Measurements from ENCODE around the gene GAP43.

The GAP43 gene

GRCh38 chr3:115704661-115705338 lies 81.5 kb downstream of the GAP43 start:
- Histone ChIP-seq H3K79me2 (ENCODE audit: control insufficient read depth, insufficient read depth, low read length) (no peaks in the 10 kb centered on the region), H3K4me2 (ENCODE audit: low read length) (no peak overlapping the region), H3K4ac (ENCODE audit: low read depth, low read length) (no peak overlapping the region), H3K36me3 (ENCODE audit: control insufficient read depth, insufficient read depth, low read length) (no peaks in the 10 kb centered on the region), H2AK5ac (ENCODE audit: low read length) (no peak overlapping the region), H3K56ac (ENCODE audit: low read length) (no peak overlapping the region), H2BK5ac (ENCODE audit: low read length) (no peak overlapping the region), H3K23ac (ENCODE audit: low read length) (no peak overlapping the region), H3K4me3 (ENCODE audit: low read length) (no peak overlapping the region), H3K18ac (ENCODE audit: low read length) (no peak overlapping the region), H4K8ac (ENCODE audit: low read depth, low read length) (no peak overlapping the region), H2BK15ac (replicated peaks; ENCODE audit: low read depth) (no peak overlapping the region), H3K27ac (ENCODE audit: low read depth, low read length) (no peak overlapping the region), H3K9ac (ENCODE audit: low read length) (no peak overlapping the region), H3K27me3 (ENCODE audit: insufficient read depth, low read length, poor library complexity) (no peaks in the 10 kb centered on the region), H3K4me1 (ENCODE audit: control insufficient read depth, low read depth, low read length) (no peaks in the 10 kb centered on the region), H3K79me1 (ENCODE audit: low read length) (no peaks in the 10 kb centered on the region), H2BK120ac (ENCODE audit: low read depth, low read length) (no peak overlapping the region), H4K5ac (ENCODE audit: low read length) (no peak overlapping the region)
- DNase-seq, result no peak
- no CpG with 5 or more reads among the region's 4 CpGs for WGBS (ENCODE audit: extremely low coverage, insufficient coverage, low lambda C conversion rate)

DNA sequence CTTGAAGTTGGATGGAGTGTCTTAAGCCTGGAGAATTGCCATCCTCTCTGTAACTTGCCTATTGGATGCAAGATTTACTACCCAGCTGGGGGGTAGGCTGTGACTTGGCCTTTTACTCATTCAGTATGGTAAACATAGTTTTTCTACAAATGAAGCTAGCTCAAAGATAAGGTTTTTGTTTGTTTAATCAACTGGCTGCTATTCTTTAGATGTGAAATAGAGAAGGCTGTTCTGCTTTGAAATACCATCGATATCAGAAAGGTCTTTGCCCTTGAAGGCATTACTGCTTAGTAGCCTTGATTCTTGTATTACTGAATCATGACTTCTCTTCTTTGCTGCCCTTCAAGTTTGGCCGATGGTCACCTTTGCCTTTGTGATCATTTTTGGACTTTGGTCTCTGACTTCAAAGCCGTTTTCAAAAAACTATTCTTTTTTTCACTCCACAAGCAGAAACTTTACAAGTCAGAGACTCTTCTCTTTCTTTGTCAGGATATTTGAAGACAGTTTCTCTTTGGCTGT lies 83.1 kb downstream of the GAP43 start:
- Histone ChIP-seq H3K4ac (ENCODE audit: low read depth, low read length) (no peak overlapping the region), H3K18ac (ENCODE audit: low read length) (no peak overlapping the region), H2BK120ac (ENCODE audit: low read depth, low read length) (no peak overlapping the region), H3K4me3 (ENCODE audit: low read length) (no peak overlapping the region), H3K9ac (ENCODE audit: low read length) (no peak overlapping the region), H4K8ac (ENCODE audit: low read depth, low read length) (no peak overlapping the region), H3K27me3 (ENCODE audit: insufficient read depth, low read length, poor library complexity) (no peaks in the 10 kb centered on the region), H3K4me2 (ENCODE audit: low read length) (no peak overlapping the region), H2BK15ac (replicated peaks; ENCODE audit: low read depth) (no peak overlapping the region), H3K56ac (ENCODE audit: low read length) (no peak overlapping the region), H3K4me1 (ENCODE audit: control insufficient read depth, low read depth, low read length) (no peaks in the 10 kb centered on the region), H3K79me2 (ENCODE audit: control insufficient read depth, insufficient read depth, low read length) (no peaks in the 10 kb centered on the region), H3K23ac (ENCODE audit: low read length) (no peak overlapping the region), H2AK5ac (ENCODE audit: low read length) (no peak overlapping the region), H3K36me3 (ENCODE audit: control insufficient read depth, insufficient read depth, low read length) (no peaks in the 10 kb centered on the region), H2BK5ac (ENCODE audit: low read length) (no peak overlapping the region), H4K5ac (ENCODE audit: low read length) (no peak overlapping the region), H3K27ac (ENCODE audit: low read depth, low read length) (no peak overlapping the region), H3K79me1 (ENCODE audit: low read length) (no peaks in the 10 kb centered on the region)
- WGBS (ENCODE audit: extremely low coverage, insufficient coverage, low lambda C conversion rate), result no CpG with 5 or more reads among the region's 3 CpGs
- no peak for DNase-seq

GRCh38 chr3:115708540-115708939 lies 85.2 kb downstream of the GAP43 start:
- H3K79me2 ChIP-seq (ENCODE audit: control insufficient read depth, insufficient read depth, low read length), result no peaks in the 10 kb centered on the region
- no peak overlapping the region for H4K8ac ChIP-seq (ENCODE audit: low read depth, low read length)
- H3K4ac ChIP-seq (ENCODE audit: low read depth, low read length), result no peak overlapping the region
- H3K79me1 ChIP-seq (ENCODE audit: low read length), result no peaks in the 10 kb centered on the region
- no peak overlapping the region for H3K27ac ChIP-seq (ENCODE audit: low read depth, low read length)
- H3K23ac ChIP-seq (ENCODE audit: low read length), result no peak overlapping the region
- no CpG with 5 or more reads among the region's 2 CpGs for WGBS (ENCODE audit: extremely low coverage, insufficient coverage, low lambda C conversion rate)
- no peak overlapping the region for H3K18ac ChIP-seq (ENCODE audit: low read length)
- no peaks in the 10 kb centered on the region for H3K27me3 ChIP-seq (ENCODE audit: insufficient read depth, low read length, poor library complexity)
- H2AK5ac ChIP-seq (ENCODE audit: low read length), result no peak overlapping the region
- no peaks in the 10 kb centered on the region for H3K36me3 ChIP-seq (ENCODE audit: control insufficient read depth, insufficient read depth, low read length)
- H3K9ac ChIP-seq (ENCODE audit: low read length), result no peak overlapping the region
- H3K56ac ChIP-seq (ENCODE audit: low read length), result no peak overlapping the region
- H4K5ac ChIP-seq (ENCODE audit: low read length), result no peak overlapping the region
- H2BK120ac ChIP-seq (ENCODE audit: low read depth, low read length), result no peak overlapping the region
- DNase-seq, result no peak
- no peak overlapping the region for H2BK5ac ChIP-seq (ENCODE audit: low read length)
- H3K4me3 ChIP-seq (ENCODE audit: low read length), result no peak overlapping the region
- H2BK15ac ChIP-seq (replicated peaks; ENCODE audit: low read depth), result no peak overlapping the region
- no peak overlapping the region for H3K4me2 ChIP-seq (ENCODE audit: low read length)
- no peaks in the 10 kb centered on the region for H3K4me1 ChIP-seq (ENCODE audit: control insufficient read depth, low read depth, low read length)

GRCh38 chr3:115709093-115709492 lies 85.8 kb downstream of the GAP43 start:
- no peak overlapping the region for H3K27ac ChIP-seq (ENCODE audit: low read depth, low read length)
- DNase-seq, result no peak

GRCh38 chr3:115709931-115710330 lies 86.6 kb downstream of the GAP43 start:
- no peak overlapping the region for H2AK5ac ChIP-seq (ENCODE audit: low read length)
- H3K9ac ChIP-seq (ENCODE audit: low read length), result no peak overlapping the region
- H2BK5ac ChIP-seq (ENCODE audit: low read length), result no peak overlapping the region
- no peak overlapping the region for H2BK15ac ChIP-seq (replicated peaks; ENCODE audit: low read depth)
- no peak overlapping the region for H4K5ac ChIP-seq (ENCODE audit: low read length)
- no peak overlapping the region for H3K4me2 ChIP-seq (ENCODE audit: low read length)
- no peaks in the 10 kb centered on the region for H3K36me3 ChIP-seq (ENCODE audit: control insufficient read depth, insufficient read depth, low read length)
- no peak overlapping the region for H3K4ac ChIP-seq (ENCODE audit: low read depth, low read length)
- H4K8ac ChIP-seq (ENCODE audit: low read depth, low read length), result no peak overlapping the region
- H3K4me1 ChIP-seq (ENCODE audit: control insufficient read depth, low read depth, low read length), result no peaks in the 10 kb centered on the region
- no peak overlapping the region for H3K4me3 ChIP-seq (ENCODE audit: low read length)
- H3K27ac ChIP-seq (ENCODE audit: low read depth, low read length), result no peak overlapping the region
- no peaks in the 10 kb centered on the region for H3K27me3 ChIP-seq (ENCODE audit: insufficient read depth, low read length, poor library complexity)
- H3K79me2 ChIP-seq (ENCODE audit: control insufficient read depth, insufficient read depth, low read length), result no peaks in the 10 kb centered on the region
- no peaks in the 10 kb centered on the region for H3K79me1 ChIP-seq (ENCODE audit: low read length)
- WGBS (ENCODE audit: extremely low coverage, insufficient coverage, low lambda C conversion rate), result no CpG with 5 or more reads among the region's 3 CpGs
- H3K56ac ChIP-seq (ENCODE audit: low read length), result no peak overlapping the region
- H2BK120ac ChIP-seq (ENCODE audit: low read depth, low read length), result no peak overlapping the region
- H3K23ac ChIP-seq (ENCODE audit: low read length), result no peak overlapping the region
- DNase-seq, result no peak
- H3K18ac ChIP-seq (ENCODE audit: low read length), result no peak overlapping the region

More at GRCh38 chr3:115709093-115709492, 85.8 kb downstream of the GAP43 start:
- no peaks in the 10 kb centered on the region for H3K79me1 ChIP-seq (ENCODE audit: low read length)
- no peak overlapping the region for H3K4me2 ChIP-seq (ENCODE audit: low read length)
- no peak overlapping the region for H3K18ac ChIP-seq (ENCODE audit: low read length)
- no peak overlapping the region for H3K4ac ChIP-seq (ENCODE audit: low read depth, low read length)
- no peak overlapping the region for H3K56ac ChIP-seq (ENCODE audit: low read length)
- no peak overlapping the region for H3K23ac ChIP-seq (ENCODE audit: low read length)
- no peak overlapping the region for H2BK120ac ChIP-seq (ENCODE audit: low read depth, low read length)
- no peak overlapping the region for H4K8ac ChIP-seq (ENCODE audit: low read depth, low read length)
- no peak overlapping the region for H3K9ac ChIP-seq (ENCODE audit: low read length)
- H3K36me3 ChIP-seq (ENCODE audit: control insufficient read depth, insufficient read depth, low read length), result no peaks in the 10 kb centered on the region
- H3K4me3 ChIP-seq (ENCODE audit: low read length), result no peak overlapping the region
- no peak overlapping the region for H4K5ac ChIP-seq (ENCODE audit: low read length)
- H3K79me2 ChIP-seq (ENCODE audit: control insufficient read depth, insufficient read depth, low read length), result no peaks in the 10 kb centered on the region
- no peaks in the 10 kb centered on the region for H3K27me3 ChIP-seq (ENCODE audit: insufficient read depth, low read length, poor library complexity)
- no CpG with 5 or more reads among the region's 3 CpGs for WGBS (ENCODE audit: extremely low coverage, insufficient coverage, low lambda C conversion rate)
- H2AK5ac ChIP-seq (ENCODE audit: low read length), result no peak overlapping the region
- no peak overlapping the region for H2BK5ac ChIP-seq (ENCODE audit: low read length)
- no peaks in the 10 kb centered on the region for H3K4me1 ChIP-seq (ENCODE audit: control insufficient read depth, low read depth, low read length)
- H2BK15ac ChIP-seq (replicated peaks; ENCODE audit: low read depth), result no peak overlapping the region

- Histone ChIP-seq H2BK15ac (replicated peaks; ENCODE audit: low read depth) (no peak overlapping the region), H3K23ac (ENCODE audit: low read length) (no peak overlapping the region), H3K36me3 (ENCODE audit: control insufficient read depth, insufficient read depth, low read length) (no peaks in the 10 kb centered on the region), H2BK120ac (ENCODE audit: low read depth, low read length) (no peak overlapping the region), H3K18ac (ENCODE audit: low read length) (no peak overlapping the region), H3K4ac (ENCODE audit: low read depth, low read length) (no peak overlapping the region), H4K8ac (ENCODE audit: low read depth, low read length) (no peak overlapping the region), H3K56ac (ENCODE audit: low read length) (no peak overlapping the region), H4K5ac (ENCODE audit: low read length) (no peak overlapping the region), H3K4me2 (ENCODE audit: low read length) (no peak overlapping the region), H3K9ac (ENCODE audit: low read length) (no peak overlapping the region), H2BK5ac (ENCODE audit: low read length) (no peak overlapping the region), H3K27me3 (ENCODE audit: insufficient read depth, low read length, poor library complexity) (no peaks in the 10 kb centered on the region), H3K79me1 (ENCODE audit: low read length) (no peaks in the 10 kb centered on the region), H2AK5ac (ENCODE audit: low read length) (no peak overlapping the region), H3K79me2 (ENCODE audit: control insufficient read depth, insufficient read depth, low read length) (no peaks in the 10 kb centered on the region), H3K27ac (ENCODE audit: low read depth, low read length) (no peak overlapping the region), H3K4me1 (ENCODE audit: control insufficient read depth, low read depth, low read length) (no peaks in the 10 kb centered on the region), H3K4me3 (ENCODE audit: low read length) (no peak overlapping the region)
- no CpG with 5 or more reads among the region's 2 CpGs for WGBS (ENCODE audit: extremely low coverage, insufficient coverage, low lambda C conversion rate)
- no peak for DNase-seq
Observed at GRCh38 chr3:115710799-115711198, 87.5 kb downstream of the GAP43 start.
